Pancreas (tissue), 10 donors: ENCODE measurements around the gene GPR31. TPM values are rescaled to one million over a fixed set of nuclear protein-coding genes. Genes with fewer than 3 reads are reported as not detected.

Experiments
- ATAC-seq, 4 donors: fragments of 200-7000 bp; cut with Tn5 transposase; one replicate each; pipeline versions ENCODE4 v1.8.0 to v1.9.1; 2020; ENCODE audit warnings: mild to moderate bottlenecking in 4 of 4, moderate library complexity in 4 of 4
- DNase-seq, 6 donors: peaks; one replicate each; pipeline ENCODE4 v3.0.0-alpha.2; 2020
- FAIRE-seq: peaks from 2 replicates; lab custom pipeline; 2012; peaks lifted over from hg19 to GRCh38; lab: Jason Lieb, UNC
- H3K27ac ChIP-seq, 4 donors: fragments of 200-600 bp; sonication (generic); 1 replicate in 3 of 4; 2 replicates in 1 of 4; pipeline versions ENCODE4 v1.5.0 to v1.8.0; 2020
- H3K27me3 ChIP-seq, 4 donors: fragments of 200-600 bp; one replicate each; pipeline ENCODE4 v1.8.0; 2021
- H3K36me3 ChIP-seq, 3 donors: fragments of 200-600 bp; sonication (generic) in 1 of 3; one replicate each; pipeline versions ENCODE4 v1.5.0 to v1.8.0; 2020 to 2021
- H3K4me1 ChIP-seq, 3 donors: fragments of 200-600 bp; one replicate each; pipeline ENCODE4 v1.8.0; 2021
- H3K4me3 ChIP-seq, 4 donors: fragments of 200-600 bp; sonication (generic) in 2 of 4; one replicate each; pipeline versions ENCODE4 v1.5.0 to v1.8.0; 2020 to 2021
- H3K9me3 ChIP-seq, 4 donors: fragments of 200-600 bp; one replicate each; pipeline ENCODE4 v1.8.0; 2021
- WGBS, 2 donors: extraction: QIAGEN DNeasy Blood & Tissue Kit; methylation state at CpG; one replicate each; pipeline ENCODE4 v1.1.7; 2013; 5-methylcytosine and 5-hydroxymethylcytosine counted together
- intact Hi-C, 3 donors: fragments of 100-400 bp; cut with DNase I; formaldehyde crosslinking; loops; one replicate each; pipeline versions ENCODE4 v1.11.1 to v1.14.2; 2022
- polyA plus RNA-seq, 2 donors: library from polyadenylated mRNA; stranded (reverse); fragments of 200-250 nt; gene quantifications; one replicate each; pipeline ENCODE4 v1.2.3, GENCODE V29; 2013
- total RNA-seq, 6 donors: library from RNA; stranded (reverse); fragmentation: NEBNext Ultra II Directional in 4 of 6; extraction: Animal tissue kit (Norgen Biotek cat#: 25700) in 4 of 6; gene quantifications; one replicate each; pipeline versions ENCODE4 v1.2.1 to v1.2.4, GENCODE V29; 2021 to 2023
- TF ChIP-seq, protein P1 (sequence below), 4 donors: fragments of 200-600 bp; sonication (generic) in 3 of 4; IDR thresholded peaks; one replicate each; pipeline versions ENCODE4 v1.5.0 to v1.8.0; 2021; ENCODE audit warnings: antibody characterized with exemption in 4 of 4
- donor health status: healthy with polysubstance abuse.
- donor health status: DM: no; HTN: no; CAD: no; lungs with moderate emphysema.
- donor health status: DM: no; HTN: no; CAD: no.
- donor health status: control.
- donor health status: control.
- donor health status: Bipolar disorder and iron deficiency.
- donor health status: DM: yes; HTN: yes; CAD: no.
- donor health status: DM: no; HTN: no; CAD: no.
- donor health status: DM: no; HTN: no; CAD: no.
- donor health status: DM: yes; HTN: yes; CAD: no.

Gene GPR31
- total and polyA plus RNA-seq, 8 donors, result not detected

DNA sequence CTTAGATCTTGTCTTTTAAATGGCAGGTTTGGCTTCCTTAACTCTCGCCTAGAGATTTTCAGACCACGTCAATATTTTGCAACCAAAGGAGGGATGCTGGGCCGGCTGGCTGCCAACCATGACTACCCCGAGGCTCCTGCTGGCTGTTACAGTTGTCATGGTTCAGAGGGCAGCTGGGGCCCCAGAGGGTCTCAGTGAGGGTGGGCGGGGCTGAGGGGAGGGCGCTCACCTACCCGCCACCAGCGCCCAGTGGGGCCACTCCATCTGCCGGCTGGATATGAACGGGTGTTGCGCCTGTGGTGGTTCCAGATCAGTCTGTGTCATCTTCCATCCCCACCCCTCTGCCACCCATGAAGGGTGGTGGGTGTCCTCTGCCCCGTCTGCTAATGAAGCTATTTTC is 12.3 kb downstream of the GPR31 start:
- Histone ChIP-seq H3K4me3 (no peak overlapping the region), H3K9me3 (no peaks in the 10 kb centered on the region), H3K27me3 (no peaks in the 10 kb centered on the region), H3K36me3 (no peaks in the 10 kb centered on the region), H3K4me1 (no peaks in the 10 kb centered on the region), H3K27ac (no peak overlapping the region)
- ATAC-seq, result no peak
- intact Hi-C loops, result loop anchor here in 1 of 3 donors (10.0 kb wide), 1 partner anchor 371 kb away; no protein-coding TSS in a partner anchor
- 80 to 84% methylated on average over 11 to 12 of the region's 12 CpGs for WGBS, 2 donors
- TF ChIP-seq, protein P1, sequence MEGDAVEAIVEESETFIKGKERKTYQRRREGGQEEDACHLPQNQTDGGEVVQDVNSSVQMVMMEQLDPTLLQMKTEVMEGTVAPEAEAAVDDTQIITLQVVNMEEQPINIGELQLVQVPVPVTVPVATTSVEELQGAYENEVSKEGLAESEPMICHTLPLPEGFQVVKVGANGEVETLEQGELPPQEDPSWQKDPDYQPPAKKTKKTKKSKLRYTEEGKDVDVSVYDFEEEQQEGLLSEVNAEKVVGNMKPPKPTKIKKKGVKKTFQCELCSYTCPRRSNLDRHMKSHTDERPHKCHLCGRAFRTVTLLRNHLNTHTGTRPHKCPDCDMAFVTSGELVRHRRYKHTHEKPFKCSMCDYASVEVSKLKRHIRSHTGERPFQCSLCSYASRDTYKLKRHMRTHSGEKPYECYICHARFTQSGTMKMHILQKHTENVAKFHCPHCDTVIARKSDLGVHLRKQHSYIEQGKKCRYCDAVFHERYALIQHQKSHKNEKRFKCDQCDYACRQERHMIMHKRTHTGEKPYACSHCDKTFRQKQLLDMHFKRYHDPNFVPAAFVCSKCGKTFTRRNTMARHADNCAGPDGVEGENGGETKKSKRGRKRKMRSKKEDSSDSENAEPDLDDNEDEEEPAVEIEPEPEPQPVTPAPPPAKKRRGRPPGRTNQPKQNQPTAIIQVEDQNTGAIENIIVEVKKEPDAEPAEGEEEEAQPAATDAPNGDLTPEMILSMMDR (IDR thresholded peaks at IDR 0.05), result no peak
- no peak for DNase-seq
- FAIRE-seq, result no peak

DNA sequence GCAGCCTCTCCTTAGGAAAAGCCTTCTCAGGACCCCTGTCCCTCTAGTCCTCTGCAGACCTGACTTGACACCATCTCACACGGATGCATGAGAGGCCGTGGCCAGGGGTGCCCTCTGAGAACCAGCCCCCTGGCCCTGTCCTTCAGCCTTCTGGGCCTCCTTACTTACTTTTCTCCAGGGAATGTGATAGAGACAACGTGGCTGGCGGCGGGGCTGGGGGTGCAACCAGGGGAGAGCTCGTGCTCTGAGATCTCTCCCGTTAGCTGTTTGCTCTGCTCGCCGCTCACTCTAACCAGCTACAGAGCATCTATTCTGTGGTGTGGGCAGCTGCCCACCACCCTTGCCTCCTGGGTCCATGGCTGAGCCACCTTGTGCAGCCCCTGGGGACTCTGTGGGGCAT is 14.7 kb downstream of the GPR31 start:
- Histone ChIP-seq H3K27me3 (no peaks in the 10 kb centered on the region), H3K4me3 (no peak overlapping the region), H3K9me3 (no peaks in the 10 kb centered on the region), H3K4me1 (no peaks in the 10 kb centered on the region), H3K36me3 (no peaks in the 10 kb centered on the region), H3K27ac (no peak overlapping the region)
- no peak for ATAC-seq
- intact Hi-C loops, result loop anchor here in 1 of 3 donors (10.0 kb wide), 1 partner anchor 368 kb away; no protein-coding TSS in a partner anchor
- 66 to 76% methylated on average over 9 of the region's 9 CpGs for WGBS, 2 donors
- TF ChIP-seq, protein P1 (IDR thresholded peaks at IDR 0.05), result no peak
- no peak for DNase-seq
- FAIRE-seq, result no peak

DNA sequence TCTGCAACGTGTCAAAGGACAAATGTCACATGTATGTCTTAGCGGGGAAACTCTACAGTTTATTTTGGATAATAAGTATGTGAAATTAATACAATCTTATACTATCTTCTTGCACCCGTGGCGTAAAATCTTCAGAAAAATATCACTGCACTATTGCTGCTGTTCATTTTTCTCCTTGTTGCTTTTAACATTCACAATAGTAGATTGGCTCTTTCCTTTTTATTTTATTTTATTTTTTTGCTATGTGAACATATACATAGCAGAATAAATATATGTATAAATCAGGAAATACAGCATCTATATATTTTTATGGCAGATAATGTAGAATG is 15.4 kb downstream of the GPR31 start:
- TF ChIP-seq, protein P1 (IDR thresholded peaks at IDR 0.05), result no peak
- Histone ChIP-seq H3K9me3 (no peaks in the 10 kb centered on the region), H3K27me3 (no peaks in the 10 kb centered on the region), H3K36me3 (no peaks in the 10 kb centered on the region), H3K27ac (no peak overlapping the region), H3K4me1 (no peaks in the 10 kb centered on the region), H3K4me3 (no peak overlapping the region)
- intact Hi-C loops, result loop anchor here in 1 of 3 donors (10.0 kb wide), 1 partner anchor 368 kb away; no protein-coding TSS in a partner anchor
- no peak for ATAC-seq
- 21 to 31% methylated on average over 4 of the region's 4 CpGs for WGBS, 2 donors
- no peak for DNase-seq
- FAIRE-seq, result no peak

DNA sequence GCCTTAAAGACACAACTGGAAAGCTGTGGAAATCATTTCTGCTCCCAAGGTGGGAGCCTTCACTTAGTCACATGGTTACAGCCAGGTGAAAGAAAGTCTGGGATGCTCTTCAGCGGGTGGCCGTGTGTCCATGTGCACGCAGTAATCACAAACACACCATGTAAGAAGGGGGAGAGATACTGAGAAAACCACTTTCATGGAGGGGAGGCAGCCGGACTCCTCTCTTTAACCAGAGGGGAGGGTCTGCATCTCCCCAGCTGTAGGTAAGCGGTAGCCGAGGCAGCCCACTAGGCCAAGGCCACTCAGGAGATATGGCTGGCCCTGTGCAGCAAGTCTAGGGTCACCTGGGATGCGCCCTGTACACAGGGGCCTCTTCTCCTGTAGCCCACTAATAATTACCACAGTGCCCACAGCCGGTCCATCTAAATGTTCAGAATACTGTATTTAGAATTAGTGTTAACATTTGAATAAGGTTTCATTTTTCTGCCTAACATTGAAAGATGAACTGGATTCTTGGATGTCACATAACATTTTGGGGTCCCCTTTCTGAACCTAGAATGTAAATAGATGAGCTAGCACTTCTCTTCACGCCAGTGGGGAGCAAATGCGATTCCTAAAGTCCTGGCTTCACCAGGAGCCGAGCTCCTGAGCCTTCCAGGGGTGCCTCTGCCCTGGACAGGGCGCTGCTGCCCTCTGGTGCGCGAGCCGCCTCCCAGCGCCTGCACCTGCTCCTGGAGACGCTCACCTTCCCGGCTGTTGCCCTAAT is 15.9 kb downstream of the GPR31 start:
- ATAC-seq, result peak; percentile 70 to 94 (median 91)
- Histone ChIP-seq H3K36me3 (no peaks in the 10 kb centered on the region), H3K27ac (no peak overlapping the region), H3K4me3 (no peak overlapping the region), H3K4me1 (no peaks in the 10 kb centered on the region), H3K9me3 (no peaks in the 10 kb centered on the region), H3K27me3 (no peaks in the 10 kb centered on the region)
- 38 to 41% methylated on average over 18 of the region's 18 CpGs for WGBS, 2 donors
- no peak for FAIRE-seq
- TF ChIP-seq, protein P1 (IDR thresholded peaks at IDR 0.05), result peak in 3 of 4 donors; percentile 26 to 58 (median 55)
- peak in 3 of 6 donors; percentile 11 to 77 (median 46) for DNase-seq
- intact Hi-C loops, result loop anchor here in 1 of 3 donors (10.0 kb wide), 1 partner anchor 367 kb away; no protein-coding TSS in a partner anchor
